IgD-negative memory B cell (primary cell): ENCODE results near the gene ARNT2. TPM values are rescaled to one million over a fixed set of nuclear protein-coding genes. Genes with fewer than 3 reads are reported as not detected.

Source experiments
- H3K27ac Mint-ChIP-seq, 3 donors: one replicate each; pipeline ENCODE4 v1.8.0; 2020 to 2022; ENCODE audit warnings: mild to moderate bottlenecking in 3 of 3, mixed read lengths in 3 of 3, moderate library complexity in 1 of 3
- H3K27me3 Mint-ChIP-seq: one replicate; pipeline ENCODE4 v1.8.0; 2021; ENCODE audit warnings: mixed read lengths
- H3K36me3 Mint-ChIP-seq: one replicate; pipeline ENCODE4 v1.8.0; 2020; ENCODE audit warnings: mild to moderate bottlenecking, mixed read lengths
- H3K4me1 Mint-ChIP-seq, 3 donors: one replicate each; pipeline ENCODE4 v1.8.0; 2020 to 2022; ENCODE audit warnings: mixed read lengths in 3 of 3, mild to moderate bottlenecking in 1 of 3
- H3K4me3 Mint-ChIP-seq, 4 donors: one replicate each; pipeline ENCODE4 v1.8.0; 2020 to 2022; ENCODE audit warnings: mild to moderate bottlenecking in 4 of 4, mixed read lengths in 4 of 4, moderate library complexity in 3 of 4
- H3K9me3 Mint-ChIP-seq, 3 donors: one replicate each; pipeline ENCODE4 v1.8.0; 2020 to 2021; ENCODE audit warnings: mixed read lengths in 3 of 3, mild to moderate bottlenecking in 1 of 3
- polyA plus RNA-seq: library from polyadenylated mRNA; unstranded; fragments of 300-500 nt; fragmentation: Illumina TruSeq; gene quantifications from one replicate; pipeline ENCODE4 v1.2.3, GENCODE V29; 2021

ARNT2 gene
- polyA plus RNA-seq, 1 donor from 2014 or later = not detected

DNA sequence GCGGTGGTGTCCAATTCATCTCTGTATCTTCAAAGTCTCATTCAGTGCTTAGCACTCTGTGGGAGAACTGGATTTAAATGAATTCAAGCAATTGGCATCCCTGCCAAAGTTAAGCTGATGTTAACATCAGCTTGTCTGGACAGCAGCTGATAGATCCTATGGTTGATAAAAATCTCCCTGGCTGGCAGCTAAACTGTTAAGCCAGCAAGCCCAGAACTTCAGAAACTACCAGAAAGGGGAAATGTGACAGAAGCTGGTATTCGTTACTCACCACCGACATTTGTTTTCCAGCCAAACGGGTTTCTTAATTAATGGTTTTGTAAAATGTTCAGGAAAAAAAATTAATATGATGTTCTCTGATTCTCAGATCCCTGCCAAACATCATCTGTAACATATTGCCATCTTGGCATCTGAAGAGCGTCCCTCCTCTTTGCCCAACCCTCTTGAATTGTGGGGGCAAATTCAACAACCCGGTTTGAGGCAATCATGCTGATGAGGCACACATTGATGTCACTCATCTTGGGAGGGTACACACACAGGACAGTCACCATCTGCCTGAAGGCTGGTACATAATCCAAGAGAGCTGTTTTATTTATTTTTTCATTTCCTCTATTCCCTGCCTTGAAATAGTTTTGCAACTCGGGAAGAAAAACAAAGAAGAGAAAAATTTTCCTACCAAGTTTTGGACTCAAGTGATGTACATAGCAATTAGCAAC is 214.7 kb downstream of the ARNT2 start:
- H3K36me3 Mint-ChIP-seq = no peaks in the 10 kb centered on the region
- H3K9me3 Mint-ChIP-seq = peaks cover 3 to 9% (median 7%) of the 10 kb centered on the region in 3 donors
- no peak overlapping the region for H3K4me3 Mint-ChIP-seq
- no peaks in the 10 kb centered on the region for H3K4me1 Mint-ChIP-seq
- peaks cover 9% of the 10 kb centered on the region for H3K27me3 Mint-ChIP-seq
- H3K27ac Mint-ChIP-seq = no peak overlapping the region

DNA sequence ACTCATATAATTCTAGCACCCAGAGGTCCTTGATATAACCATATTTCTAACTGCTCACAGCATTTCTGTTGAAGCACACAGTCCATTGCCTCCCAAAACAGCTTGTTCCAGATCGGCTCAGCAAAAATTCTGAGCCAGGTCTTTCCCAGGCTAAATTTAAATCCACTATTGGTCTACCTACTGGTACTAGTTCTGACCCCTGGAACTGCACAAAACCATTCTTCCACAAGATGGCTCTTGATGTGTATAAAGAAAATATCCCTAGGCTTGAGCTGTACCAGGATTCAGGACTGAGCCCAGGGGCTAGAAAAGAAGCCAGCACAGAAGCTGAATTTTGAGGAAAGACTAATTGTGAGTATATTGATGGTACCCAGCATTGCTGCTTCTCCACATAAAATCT is 215.5 kb downstream of the ARNT2 start:
- no peaks in the 10 kb centered on the region for H3K4me1 Mint-ChIP-seq
- peaks cover 9% of the 10 kb centered on the region for H3K27me3 Mint-ChIP-seq
- peaks cover 3 to 10% (median 9%) of the 10 kb centered on the region in 3 donors for H3K9me3 Mint-ChIP-seq
- H3K4me3 Mint-ChIP-seq = no peak overlapping the region
- H3K36me3 Mint-ChIP-seq = no peaks in the 10 kb centered on the region
- no peak overlapping the region for H3K27ac Mint-ChIP-seq

DNA sequence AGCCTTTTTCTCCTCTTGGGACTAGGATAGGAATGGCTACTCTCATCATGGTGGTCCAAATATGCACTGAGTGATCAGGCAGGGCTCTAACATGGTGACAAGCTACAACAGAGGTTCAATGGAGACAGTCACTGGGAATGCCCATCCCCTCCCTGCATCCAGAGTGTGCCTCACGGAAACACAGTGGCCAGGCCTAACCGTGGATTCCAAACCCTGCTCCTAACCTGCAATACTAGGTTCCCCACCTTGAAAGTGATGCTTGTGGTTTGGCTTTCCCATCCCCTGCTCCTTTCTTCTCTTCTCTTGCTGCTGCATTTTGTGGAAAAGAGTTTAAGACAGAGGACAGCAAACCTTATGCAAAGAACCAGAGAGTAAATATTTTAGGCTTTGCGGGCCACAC is 216.0 kb downstream of the ARNT2 start:
- Mint-ChIP-seq H3K27me3 (peaks cover 9% of the 10 kb centered on the region), H3K36me3 (no peaks in the 10 kb centered on the region), H3K4me1 (no peaks in the 10 kb centered on the region), H3K9me3 (peaks cover 3 to 10% (median 9%) of the 10 kb centered on the region in 3 donors), H3K27ac (no peak overlapping the region), H3K4me3 (no peak overlapping the region)

DNA sequence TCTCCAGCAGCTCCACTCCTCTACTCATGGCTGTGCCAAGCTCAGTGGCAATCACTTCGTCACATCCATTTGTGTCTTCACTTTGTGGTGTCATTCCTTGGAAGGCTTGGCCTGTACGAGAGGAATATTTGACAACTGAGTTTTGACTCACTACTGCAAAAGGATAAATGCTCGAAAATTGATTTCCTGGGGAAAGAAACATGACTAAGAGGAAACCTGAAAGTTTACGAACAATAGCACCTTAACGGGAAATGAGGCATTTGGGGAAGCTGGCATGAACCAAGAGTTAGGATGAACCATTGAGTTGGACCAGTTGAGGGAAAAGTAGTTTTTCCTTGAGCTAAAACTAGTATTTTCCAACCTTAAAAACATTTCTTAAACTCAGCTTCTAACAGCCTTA is 216.7 kb downstream of the ARNT2 start:
- H3K4me1 Mint-ChIP-seq = no peaks in the 10 kb centered on the region
- H3K36me3 Mint-ChIP-seq = no peaks in the 10 kb centered on the region
- peaks cover 8% of the 10 kb centered on the region for H3K27me3 Mint-ChIP-seq
- H3K27ac Mint-ChIP-seq = no peak overlapping the region
- H3K9me3 Mint-ChIP-seq = peaks cover 2 to 10% (median 9%) of the 10 kb centered on the region in 3 donors
- no peak overlapping the region for H3K4me3 Mint-ChIP-seq

GRCh38 chr15:80626643-80627120 is 222.5 kb downstream of the ARNT2 start:
- H3K4me3 Mint-ChIP-seq = no peak overlapping the region
- no peaks in the 10 kb centered on the region for H3K36me3 Mint-ChIP-seq

GRCh38 chr15:80629355-80629754 is 225.2 kb downstream of the ARNT2 start:
- Mint-ChIP-seq H3K9me3 (peaks cover 0 to under 1% (median 0%) of the 10 kb centered on the region in 3 donors), H3K27me3 (peaks cover 2% of the 10 kb centered on the region), H3K27ac (no peak overlapping the region), H3K4me3 (no peak overlapping the region), H3K36me3 (no peaks in the 10 kb centered on the region), H3K4me1 (peaks cover 0 to 1% (median 0%) of the 10 kb centered on the region in 3 donors)

More at GRCh38 chr15:80626643-80627120, 222.5 kb downstream of the ARNT2 start:
- Mint-ChIP-seq H3K9me3 (peaks cover 2 to 10% (median 9%) of the 10 kb centered on the region in 3 donors), H3K27me3 (peaks cover 2% of the 10 kb centered on the region), H3K4me1 (peaks cover 0 to 1% (median 0%) of the 10 kb centered on the region in 3 donors), H3K27ac (peak overlapping the region in 1 of 3 donors; percentile 71)

- H3K4me3 Mint-ChIP-seq = no peak overlapping the region
- H3K4me1 Mint-ChIP-seq = peaks cover 0 to 1% (median 0%) of the 10 kb centered on the region in 3 donors
- H3K9me3 Mint-ChIP-seq = no peaks in the 10 kb centered on the region
- H3K36me3 Mint-ChIP-seq = no peaks in the 10 kb centered on the region
- H3K27me3 Mint-ChIP-seq = peaks cover 6% of the 10 kb centered on the region
- H3K27ac Mint-ChIP-seq = no peak overlapping the region
Measured at GRCh38 chr15:80630981-80631380, 226.8 kb downstream of the ARNT2 start.

DNA sequence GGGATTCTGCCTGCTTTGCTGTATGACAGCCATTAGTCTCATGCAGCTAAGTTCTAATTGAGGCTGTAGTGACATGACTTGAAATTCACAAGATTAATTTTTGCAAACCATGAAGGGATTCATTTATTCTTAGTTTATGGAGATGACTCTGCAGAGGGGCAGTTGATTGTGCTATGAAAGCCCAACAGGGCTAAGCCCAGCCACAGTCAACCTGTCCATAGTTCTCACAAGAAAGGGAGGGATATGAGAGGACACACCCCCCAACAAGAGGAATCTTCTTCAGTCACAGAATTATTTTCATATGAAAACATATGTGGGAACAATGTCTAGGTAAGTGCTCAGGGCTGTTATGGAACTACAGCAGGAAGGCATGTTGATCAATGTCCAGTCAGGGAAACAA is 229.0 kb downstream of the ARNT2 start:
- H3K27ac Mint-ChIP-seq = no peak overlapping the region
- no peak overlapping the region for H3K4me3 Mint-ChIP-seq
- peaks cover 6% of the 10 kb centered on the region for H3K27me3 Mint-ChIP-seq
- H3K4me1 Mint-ChIP-seq = peaks cover 0 to 1% (median 0%) of the 10 kb centered on the region in 3 donors
- H3K9me3 Mint-ChIP-seq = no peaks in the 10 kb centered on the region
- no peaks in the 10 kb centered on the region for H3K36me3 Mint-ChIP-seq

- Mint-ChIP-seq H3K9me3 (peaks cover 0 to 2% (median 0%) of the 10 kb centered on the region in 3 donors), H3K27ac (no peak overlapping the region), H3K27me3 (peaks cover 4% of the 10 kb centered on the region), H3K4me1 (no peaks in the 10 kb centered on the region), H3K4me3 (no peak overlapping the region), H3K36me3 (no peaks in the 10 kb centered on the region)
Measured at GRCh38 chr15:80635953-80636352, 231.8 kb downstream of the ARNT2 start.

DNA sequence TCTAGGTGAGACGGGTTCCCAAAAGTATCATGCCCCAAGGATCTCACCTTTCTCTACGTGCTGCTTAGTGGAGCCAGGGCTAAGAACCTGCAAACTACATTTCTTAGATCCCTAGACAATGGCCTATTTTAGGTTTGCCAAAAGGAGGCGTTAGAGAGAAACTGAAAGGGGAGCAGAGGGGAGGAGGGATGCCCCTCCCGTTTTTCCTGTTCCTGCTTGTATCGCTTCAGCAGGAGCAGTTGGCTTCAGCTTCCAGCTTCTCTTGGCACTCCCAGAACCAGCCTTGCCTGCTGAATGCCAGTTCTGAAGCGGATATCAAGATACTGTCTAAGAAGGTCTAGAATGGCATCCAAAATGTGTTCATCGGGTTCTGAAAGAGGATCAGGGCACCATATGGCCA is 232.5 kb downstream of the ARNT2 start:
- peaks cover 4% of the 10 kb centered on the region for H3K27me3 Mint-ChIP-seq
- H3K4me1 Mint-ChIP-seq = no peaks in the 10 kb centered on the region
- no peak overlapping the region for H3K4me3 Mint-ChIP-seq
- no peak overlapping the region for H3K27ac Mint-ChIP-seq
- no peaks in the 10 kb centered on the region for H3K36me3 Mint-ChIP-seq
- peaks cover 0 to 5% (median 0%) of the 10 kb centered on the region in 3 donors for H3K9me3 Mint-ChIP-seq

DNA sequence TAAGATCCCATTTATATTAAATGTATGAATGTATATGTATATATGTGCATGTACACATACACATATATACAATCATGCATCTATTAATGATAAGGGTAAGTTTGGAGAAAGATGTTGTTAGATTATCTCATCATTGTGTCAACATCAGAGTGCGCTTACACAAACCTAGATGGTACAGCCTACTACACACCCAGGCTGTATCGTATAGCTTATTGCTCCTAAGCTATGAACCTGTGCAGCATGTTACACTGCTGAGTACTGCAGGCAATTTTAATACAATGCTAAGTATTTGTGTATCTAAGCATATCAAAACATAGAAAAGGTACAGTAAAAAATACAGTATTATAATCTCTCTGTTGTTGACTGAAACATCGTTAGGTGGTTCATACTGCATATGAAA is 233.6 kb downstream of the ARNT2 start:
- Mint-ChIP-seq H3K27ac (no peak overlapping the region), H3K9me3 (peaks cover 0 to 5% (median 0%) of the 10 kb centered on the region in 3 donors), H3K4me1 (no peaks in the 10 kb centered on the region), H3K36me3 (no peaks in the 10 kb centered on the region), H3K27me3 (peaks cover 4% of the 10 kb centered on the region), H3K4me3 (no peak overlapping the region)

DNA sequence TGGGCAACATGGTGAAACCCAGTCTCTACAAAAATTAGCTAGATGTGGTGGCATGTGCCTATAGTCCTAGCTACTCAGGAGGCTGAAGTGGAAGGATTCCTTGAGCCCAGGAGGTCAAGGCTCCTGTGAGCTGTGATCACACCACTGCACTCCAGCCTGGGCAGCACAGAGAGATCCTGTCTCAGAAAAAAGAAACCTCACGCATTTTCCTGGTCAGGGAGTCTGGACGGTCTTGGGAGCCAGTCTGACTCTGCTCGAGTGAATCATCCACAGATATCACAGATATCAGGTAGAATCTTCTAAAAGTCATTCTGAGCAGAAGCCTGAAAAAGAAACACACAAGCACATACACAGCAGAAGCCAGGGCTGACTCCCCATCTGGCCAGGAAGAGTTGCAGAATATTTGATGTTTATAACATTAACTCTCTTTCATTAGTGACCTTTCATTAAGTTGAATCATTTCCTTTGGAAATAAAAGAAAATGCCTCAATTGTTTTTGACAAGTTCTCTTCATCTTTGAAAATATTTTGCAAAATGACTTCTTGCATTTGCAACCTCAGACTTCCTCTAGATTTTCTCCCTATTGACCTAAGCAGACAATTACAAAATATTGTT is 234.5 kb downstream of the ARNT2 start:
- Mint-ChIP-seq H3K36me3 (no peaks in the 10 kb centered on the region), H3K27ac (no peak overlapping the region), H3K4me3 (no peak overlapping the region), H3K9me3 (peaks cover 0 to 5% (median 0%) of the 10 kb centered on the region in 3 donors), H3K4me1 (no peaks in the 10 kb centered on the region), H3K27me3 (peaks cover 6% of the 10 kb centered on the region)

GRCh38 chr15:80639168-80639555 is 235.0 kb downstream of the ARNT2 start:
- peaks cover 6% of the 10 kb centered on the region for H3K27me3 Mint-ChIP-seq
- H3K4me1 Mint-ChIP-seq = no peaks in the 10 kb centered on the region
- H3K4me3 Mint-ChIP-seq = no peak overlapping the region
- peaks cover 0 to 5% (median 0%) of the 10 kb centered on the region in 3 donors for H3K9me3 Mint-ChIP-seq
- H3K36me3 Mint-ChIP-seq = no peaks in the 10 kb centered on the region
- no peak overlapping the region for H3K27ac Mint-ChIP-seq

- Mint-ChIP-seq H3K27ac (no peak overlapping the region), H3K27me3 (peaks cover 6% of the 10 kb centered on the region), H3K4me1 (no peaks in the 10 kb centered on the region), H3K36me3 (no peaks in the 10 kb centered on the region), H3K4me3 (no peak overlapping the region), H3K9me3 (peaks cover 0 to 5% (median 0%) of the 10 kb centered on the region in 3 donors)
Measured at GRCh38 chr15:80640531-80641121, 236.4 kb downstream of the ARNT2 start.

DNA sequence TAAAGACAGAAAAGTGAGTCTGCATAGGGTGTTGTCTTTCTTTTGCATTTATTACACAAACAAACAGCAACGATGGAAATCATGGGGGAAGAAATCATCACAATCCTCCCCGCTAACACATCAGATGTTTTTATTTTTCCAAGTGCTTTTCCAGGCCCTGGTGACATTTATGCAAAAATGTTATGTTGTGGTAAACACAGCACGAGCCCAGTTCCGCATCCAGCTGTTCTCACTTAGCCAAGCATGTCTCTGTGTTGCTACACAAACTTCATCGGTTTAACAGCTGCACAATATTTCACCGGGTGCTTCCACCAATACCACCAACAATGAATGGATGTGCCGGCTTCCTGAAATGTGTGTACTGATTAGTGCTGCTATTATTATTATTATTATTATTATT is 237.2 kb downstream of the ARNT2 start:
- Mint-ChIP-seq H3K27ac (no peak overlapping the region), H3K27me3 (peaks cover 5% of the 10 kb centered on the region), H3K9me3 (peaks cover 1 to 8% (median 2%) of the 10 kb centered on the region in 3 donors), H3K4me3 (no peak overlapping the region), H3K4me1 (no peaks in the 10 kb centered on the region), H3K36me3 (no peaks in the 10 kb centered on the region)
